Right hindlimb (tissue), 1 donor: Measurements from ENCODE around the gene BIRC5.
A peak's percentile ranks its signal among the peaks of the same experiment; 100 is the strongest.

Experiments used
- DNase-seq: peaks from one replicate; pipeline ENCODE4 v3.0.0-alpha.2; 2018

The BIRC5 gene

GRCh38 chr17:78184351-78184750, 29.7 kb upstream of the BIRC5 start:
- peak; percentile 53 for DNase-seq

DNA sequence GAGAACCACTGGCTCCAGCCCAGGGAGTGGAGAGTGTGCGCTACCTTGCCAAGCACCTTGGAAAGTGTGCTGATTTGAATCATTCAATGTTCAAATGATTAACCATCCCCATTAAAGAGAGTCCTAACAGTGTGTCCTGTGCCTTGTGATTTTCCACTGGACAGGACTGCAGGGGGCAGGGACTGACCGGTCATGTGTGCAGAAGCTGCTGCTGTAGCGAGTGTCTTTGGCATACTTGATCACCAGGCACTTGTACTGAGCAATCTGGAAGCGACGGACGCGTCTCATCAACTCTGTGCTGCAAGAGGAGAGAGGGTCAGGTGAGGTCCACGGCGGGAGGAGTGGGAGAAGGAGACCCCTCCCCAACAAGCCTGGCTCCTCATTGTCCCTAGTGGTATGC, 29.2 kb upstream of the BIRC5 start:
- no peak for DNase-seq

DNA sequence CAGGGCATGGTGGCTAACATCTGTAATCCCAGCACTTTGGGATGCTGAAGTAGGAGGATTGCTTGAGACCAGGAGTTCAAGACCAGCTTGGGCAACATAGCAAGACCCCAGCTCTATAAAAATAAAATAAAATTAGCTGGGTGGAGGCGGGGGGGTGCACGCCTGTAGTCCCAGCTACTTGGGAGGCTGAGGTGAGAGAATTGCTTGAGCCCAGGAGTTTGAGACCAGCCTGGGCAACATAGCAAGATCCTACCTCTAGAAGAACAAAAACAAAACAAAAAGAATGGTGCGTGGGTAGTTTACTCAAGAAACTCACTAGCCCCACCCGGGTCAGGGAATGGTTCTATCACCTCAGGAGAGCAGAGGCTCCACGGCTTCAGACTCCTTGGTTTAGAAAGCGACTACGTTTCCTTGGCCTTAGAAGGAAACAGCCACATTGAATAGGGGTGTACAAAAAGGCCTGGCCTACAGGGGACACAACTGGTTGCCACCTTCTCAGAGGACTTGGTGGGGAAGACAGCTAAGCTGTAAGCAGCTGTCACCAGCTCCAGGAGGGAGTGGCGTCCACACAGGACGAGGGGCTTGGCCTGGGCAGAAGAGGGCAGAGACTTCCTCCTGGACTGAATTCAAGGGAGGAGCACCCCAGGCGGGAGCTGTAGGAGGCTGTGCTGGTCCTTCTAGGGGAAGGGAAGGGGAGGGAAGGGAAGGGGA, 27.9 kb upstream of the BIRC5 start:
- DNase-seq, result peak; percentile 66

DNA sequence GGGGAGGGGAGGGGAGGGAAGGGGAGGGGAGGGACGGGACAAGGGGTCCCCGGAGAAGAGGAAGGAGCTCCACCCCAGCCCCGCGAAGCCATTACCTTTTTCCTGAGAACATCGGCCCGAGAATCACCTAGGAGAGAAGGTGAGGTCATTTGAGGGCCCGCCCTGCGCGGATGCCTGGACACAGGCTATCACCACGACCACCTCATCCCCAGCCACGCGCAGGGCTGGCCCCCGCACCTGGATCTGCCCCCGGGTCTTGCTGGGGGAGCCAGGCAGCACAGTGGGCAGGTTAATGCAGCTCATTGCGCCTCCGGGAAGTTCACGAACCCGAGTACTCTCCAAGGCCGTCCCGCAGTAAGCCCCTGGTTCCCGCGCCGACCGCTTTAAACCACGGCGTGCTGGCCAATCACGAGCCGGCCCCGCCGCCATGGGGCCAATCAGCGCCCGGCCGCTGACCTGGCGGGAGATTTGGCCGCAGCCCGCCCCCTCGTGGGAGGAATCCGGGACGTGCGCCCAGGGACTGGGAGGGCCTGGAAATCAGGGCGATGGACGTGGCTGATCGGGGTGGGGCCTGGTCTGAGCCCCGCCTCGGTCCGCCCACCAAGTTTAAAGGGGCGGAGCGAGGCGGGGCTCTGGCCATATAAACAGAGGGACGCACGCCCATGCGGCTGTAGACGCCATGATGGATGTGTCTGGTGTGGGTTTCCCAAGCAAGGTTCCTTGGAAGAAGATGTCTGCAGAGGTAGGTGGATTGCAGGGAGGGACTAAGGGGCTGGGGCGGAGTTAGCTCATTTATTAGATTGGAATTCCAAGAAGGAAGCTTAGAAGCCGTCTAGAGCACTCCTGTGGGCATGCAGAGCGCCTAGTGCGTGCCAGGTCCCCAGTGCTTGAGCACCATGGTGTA, 27.1 kb upstream of the BIRC5 start, which contains the start of the genes AFMID and TK1:
Gene AFMID, plus strand, starts transcription at position 671 of the 904 bp plus-strand sequence. Its CDS starts 9 bp downstream, at position 680.
Gene TK1, minus strand, starts transcription at position 361 of the 904 bp plus-strand sequence. Its CDS starts 58 bp downstream, at position 303.
- DNase-seq, result peak; percentile 98

- no peak for DNase-seq
Measured at GRCh38 chr17:78196716-78197115, 17.3 kb upstream of the BIRC5 start.

DNA sequence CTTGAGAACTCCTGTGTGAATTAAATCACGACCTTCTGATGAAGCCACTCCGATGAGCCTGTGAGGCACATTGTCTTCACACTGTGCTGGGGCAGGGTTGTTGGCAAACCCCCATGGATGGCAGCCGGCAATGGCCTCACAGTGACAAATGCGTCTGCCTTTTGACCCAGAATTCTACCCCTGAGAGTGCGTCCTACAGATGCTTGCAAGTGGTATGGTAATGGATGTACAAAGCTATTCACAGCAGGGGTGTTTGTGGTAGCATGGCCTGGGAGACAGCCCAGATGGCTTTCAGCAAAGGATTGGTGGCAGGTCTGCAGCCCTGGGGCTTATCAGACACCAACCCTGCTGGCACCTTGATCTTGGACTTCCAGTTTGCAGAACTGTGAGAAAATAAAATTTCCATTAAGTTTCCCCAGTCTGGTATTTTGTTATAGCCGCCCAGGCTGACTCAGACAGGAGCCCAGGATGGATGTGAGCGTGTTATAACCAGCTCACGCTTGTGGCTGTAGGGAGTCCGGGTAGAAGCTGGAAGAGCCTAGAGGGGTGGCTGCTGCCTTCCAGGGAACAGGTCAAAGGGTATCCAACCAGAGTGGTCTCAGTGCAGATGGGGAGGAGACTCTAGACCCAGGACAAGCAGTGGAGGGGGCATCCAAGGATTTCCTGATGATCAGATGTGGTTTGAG, 16.8 kb upstream of the BIRC5 start:
- no peak for DNase-seq

DNA sequence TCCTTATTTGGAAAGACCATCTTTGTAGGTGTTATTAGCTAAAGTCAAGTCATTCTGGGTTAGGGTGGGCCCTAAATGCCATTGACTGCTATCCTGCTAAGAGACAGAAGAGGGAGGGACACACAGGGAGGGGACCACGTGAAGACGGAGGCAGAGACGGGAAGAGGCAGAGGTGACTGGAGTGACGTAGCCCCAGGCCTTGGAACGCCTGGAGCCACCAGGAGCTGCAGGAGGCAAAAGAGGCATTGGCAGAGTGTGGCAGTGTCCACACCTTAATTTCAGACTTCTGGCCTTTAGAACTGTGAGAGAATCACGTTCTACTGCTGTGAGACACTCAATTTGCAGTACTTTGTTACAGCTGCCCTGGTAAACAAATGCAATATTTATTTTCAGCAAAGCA, 13.6 kb upstream of the BIRC5 start:
- no peak for DNase-seq

- no peak for DNase-seq
Measured at GRCh38 chr17:78202666-78203065, 11.4 kb upstream of the BIRC5 start.

- DNase-seq, result no peak
Measured at GRCh38 chr17:78204387-78205123, 9.5 kb upstream of the BIRC5 start.

- no peak for DNase-seq
Measured at GRCh38 chr17:78205124-78205775, 8.8 kb upstream of the BIRC5 start.

DNA sequence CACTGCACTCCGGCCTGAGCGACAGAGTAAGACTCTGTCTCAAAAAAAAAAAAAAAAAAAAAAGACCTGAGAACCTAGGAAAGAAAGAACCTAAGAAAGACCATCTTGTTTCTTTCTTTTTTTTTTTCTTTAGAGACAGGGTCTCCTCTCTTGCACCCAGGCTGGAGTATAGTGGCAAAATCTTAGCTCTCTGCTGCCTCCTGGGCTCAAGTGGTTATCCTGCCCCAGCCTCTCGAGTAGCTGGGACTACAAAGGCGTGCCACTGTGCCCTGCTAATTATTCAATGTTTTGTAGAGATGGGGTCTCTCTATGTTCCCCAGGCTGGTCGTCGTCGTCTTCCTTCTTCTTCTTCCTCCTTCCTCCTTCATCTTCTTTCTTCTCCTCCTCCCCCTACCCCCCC, 7.8 kb upstream of the BIRC5 start:
- DNase-seq, result no peak

DNA sequence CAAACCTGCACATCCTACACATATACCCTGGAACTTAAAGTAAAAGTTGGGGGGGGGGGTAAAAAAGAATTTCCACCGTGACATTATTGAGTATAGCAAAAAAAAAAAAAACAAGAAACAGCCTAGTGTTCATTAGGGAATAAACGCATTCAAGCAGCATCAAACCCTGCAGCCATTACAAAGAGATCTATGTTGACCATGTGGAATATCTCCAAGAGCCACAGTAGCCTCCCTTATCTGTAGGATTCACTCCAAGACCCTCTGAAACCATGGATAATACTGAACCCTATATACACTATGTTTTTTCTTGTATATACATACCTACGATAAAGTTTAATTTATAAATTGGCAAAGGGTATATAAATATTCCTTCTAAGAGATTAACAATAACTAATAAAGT, 5.6 kb upstream of the BIRC5 start:
- DNase-seq, result no peak

- DNase-seq, result no peak
Measured at GRCh38 chr17:78210111-78210510, 3.9 kb upstream of the BIRC5 start.

DNA sequence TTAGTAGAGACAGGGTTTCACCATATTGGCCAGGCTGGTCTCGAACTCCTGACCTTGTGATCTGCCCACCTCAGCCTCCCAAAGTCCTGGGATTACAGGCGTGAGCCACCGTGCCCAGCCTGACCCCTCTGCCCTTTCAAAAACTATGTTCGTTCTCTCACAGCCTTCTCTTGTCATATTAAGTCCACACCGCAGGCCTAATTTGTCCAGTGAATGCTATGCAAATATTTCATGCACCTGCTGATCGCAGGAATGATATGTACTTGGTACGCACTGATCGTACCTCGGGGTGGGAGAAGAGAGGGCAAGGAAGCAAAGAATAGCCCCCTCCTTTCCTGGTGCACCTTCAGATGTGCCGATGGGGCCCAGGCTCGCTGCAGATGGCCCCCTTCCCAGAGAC, 3.0 kb upstream of the BIRC5 start:
- no peak for DNase-seq

GRCh38 chr17:78214706-78215061, 631 bp downstream of the BIRC5 start:
- DNase-seq, result no peak

DNA sequence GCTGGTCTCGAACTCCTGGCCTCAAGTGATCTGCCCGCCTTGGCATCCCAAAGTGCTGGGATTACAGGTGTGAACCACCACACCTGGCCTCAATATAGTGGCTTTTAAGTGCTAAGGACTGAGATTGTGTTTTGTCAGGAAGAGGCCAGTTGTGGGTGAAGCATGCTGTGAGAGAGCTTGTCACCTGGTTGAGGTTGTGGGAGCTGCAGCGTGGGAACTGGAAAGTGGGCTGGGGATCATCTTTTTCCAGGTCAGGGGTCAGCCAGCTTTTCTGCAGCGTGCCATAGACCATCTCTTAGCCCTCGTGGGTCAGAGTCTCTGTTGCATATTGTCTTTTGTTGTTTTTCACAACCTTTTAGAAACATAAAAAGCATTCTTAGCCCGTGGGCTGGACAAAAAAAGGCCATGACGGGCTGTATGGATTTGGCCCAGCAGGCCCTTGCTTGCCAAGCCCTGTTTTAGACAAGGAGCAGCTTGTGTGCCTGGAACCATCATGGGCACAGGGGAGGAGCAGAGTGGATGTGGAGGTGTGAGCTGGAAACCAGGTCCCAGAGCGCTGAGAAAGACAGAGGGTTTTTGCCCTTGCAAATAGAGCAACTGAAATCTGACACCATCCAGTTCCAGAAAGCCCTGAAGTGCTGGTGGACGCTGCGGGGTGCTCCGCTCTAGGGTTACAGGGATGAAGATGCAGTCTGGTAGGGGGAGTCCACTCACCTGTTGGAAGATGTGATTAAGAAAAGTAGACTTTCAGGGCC, 5.5 kb downstream of the BIRC5 start:
- DNase-seq, result no peak

GRCh38 chr17:78223061-78223460, 9.0 kb downstream of the BIRC5 start:
- no peak for DNase-seq

DNA sequence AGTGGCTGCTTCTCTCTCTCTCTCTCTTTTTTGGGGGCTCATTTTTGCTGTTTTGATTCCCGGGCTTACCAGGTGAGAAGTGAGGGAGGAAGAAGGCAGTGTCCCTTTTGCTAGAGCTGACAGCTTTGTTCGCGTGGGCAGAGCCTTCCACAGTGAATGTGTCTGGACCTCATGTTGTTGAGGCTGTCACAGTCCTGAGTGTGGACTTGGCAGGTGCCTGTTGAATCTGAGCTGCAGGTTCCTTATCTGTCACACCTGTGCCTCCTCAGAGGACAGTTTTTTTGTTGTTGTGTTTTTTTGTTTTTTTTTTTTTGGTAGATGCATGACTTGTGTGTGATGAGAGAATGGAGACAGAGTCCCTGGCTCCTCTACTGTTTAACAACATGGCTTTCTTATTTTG, 9.7 kb downstream of the BIRC5 start:
- no peak for DNase-seq

GRCh38 chr17:78224231-78225087, 10.4 kb downstream of the BIRC5 start:
- no peak for DNase-seq

- no peak for DNase-seq
Measured at GRCh38 chr17:78225088-78225865, 11.2 kb downstream of the BIRC5 start.
